Nephron (organoid): ENCODE data around the gene OR6C76.
"Not testable (repeated sequence)": the region's sequence is repeated elsewhere in the genome, so short reads cannot be mapped to it uniquely, and the experiment has no call there.

Source experiments
- H3K27ac Mint-ChIP-seq, 3 experiments: 2 replicates each; pipeline ENCODE4 v1.8.0; 2020; ENCODE audit warnings: mixed read lengths in 3 of 3, mild to moderate bottlenecking in 2 of 3, moderate library complexity in 1 of 3
- H3K27me3 Mint-ChIP-seq: 2 replicates; pipeline ENCODE4 v1.8.0; 2021; ENCODE audit warnings: low read depth, mild to moderate bottlenecking, moderate library complexity, mixed read lengths
- H3K36me3 Mint-ChIP-seq: 2 replicates; pipeline ENCODE4 v1.8.0; 2020; ENCODE audit warnings: low read depth, mixed read lengths
- H3K4me1 Mint-ChIP-seq: 2 replicates; pipeline ENCODE4 v1.8.0; 2020; ENCODE audit warnings: mixed read lengths
- H3K4me3 Mint-ChIP-seq, 3 experiments: 2 replicates each; pipeline ENCODE4 v1.8.0; 2020; ENCODE audit warnings: mild to moderate bottlenecking in 3 of 3, mixed read lengths in 3 of 3, moderate library complexity in 2 of 3
- H3K9me3 Mint-ChIP-seq: 2 replicates; pipeline ENCODE4 v1.8.0; 2020; ENCODE audit warnings: mixed read lengths
- TF ChIP-seq, protein P1 (sequence below), 3 experiments: fragments of 200-600 bp; sonication (generic); IDR thresholded peaks; one replicate each; pipeline ENCODE4 v1.5.0; 2021; ENCODE audit warnings: antibody characterized with exemption in 3 of 3; ENCODE audit not compliant: unreplicated experiment in 3 of 3

Gene OR6C76

DNA sequence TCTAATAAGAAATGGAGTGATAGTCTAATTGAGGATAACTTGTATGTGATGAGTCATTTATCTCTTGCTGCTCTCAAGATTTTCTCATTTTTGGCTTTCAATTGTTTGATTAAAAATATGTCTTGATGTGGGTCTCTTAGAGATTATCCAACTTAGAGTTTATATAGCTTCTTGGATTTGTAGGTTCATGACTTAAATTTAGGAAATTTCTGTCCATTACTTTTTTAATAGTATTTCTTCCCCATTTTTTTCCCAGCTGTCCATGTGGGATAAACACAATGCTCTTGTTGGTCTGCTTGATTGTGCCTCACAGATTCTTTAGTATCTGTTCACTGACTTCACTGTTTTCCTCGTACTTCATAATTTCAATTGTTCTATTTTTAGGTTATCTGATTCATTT is 18.2 kb upstream of the OR6C76 start:
- no peak overlapping the region for H3K27ac Mint-ChIP-seq
- TF ChIP-seq, protein P1, sequence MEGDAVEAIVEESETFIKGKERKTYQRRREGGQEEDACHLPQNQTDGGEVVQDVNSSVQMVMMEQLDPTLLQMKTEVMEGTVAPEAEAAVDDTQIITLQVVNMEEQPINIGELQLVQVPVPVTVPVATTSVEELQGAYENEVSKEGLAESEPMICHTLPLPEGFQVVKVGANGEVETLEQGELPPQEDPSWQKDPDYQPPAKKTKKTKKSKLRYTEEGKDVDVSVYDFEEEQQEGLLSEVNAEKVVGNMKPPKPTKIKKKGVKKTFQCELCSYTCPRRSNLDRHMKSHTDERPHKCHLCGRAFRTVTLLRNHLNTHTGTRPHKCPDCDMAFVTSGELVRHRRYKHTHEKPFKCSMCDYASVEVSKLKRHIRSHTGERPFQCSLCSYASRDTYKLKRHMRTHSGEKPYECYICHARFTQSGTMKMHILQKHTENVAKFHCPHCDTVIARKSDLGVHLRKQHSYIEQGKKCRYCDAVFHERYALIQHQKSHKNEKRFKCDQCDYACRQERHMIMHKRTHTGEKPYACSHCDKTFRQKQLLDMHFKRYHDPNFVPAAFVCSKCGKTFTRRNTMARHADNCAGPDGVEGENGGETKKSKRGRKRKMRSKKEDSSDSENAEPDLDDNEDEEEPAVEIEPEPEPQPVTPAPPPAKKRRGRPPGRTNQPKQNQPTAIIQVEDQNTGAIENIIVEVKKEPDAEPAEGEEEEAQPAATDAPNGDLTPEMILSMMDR (IDR thresholded peaks at IDR 0.05; ENCODE audit: unreplicated experiment in 3 of 3) = no peak
- H3K27me3 Mint-ChIP-seq = no peaks in the 10 kb centered on the region
- H3K9me3 Mint-ChIP-seq = peaks cover 7% of the 10 kb centered on the region
- no peak overlapping the region for H3K4me3 Mint-ChIP-seq
- no peaks in the 10 kb centered on the region for H3K36me3 Mint-ChIP-seq
- no peaks in the 10 kb centered on the region for H3K4me1 Mint-ChIP-seq

DNA sequence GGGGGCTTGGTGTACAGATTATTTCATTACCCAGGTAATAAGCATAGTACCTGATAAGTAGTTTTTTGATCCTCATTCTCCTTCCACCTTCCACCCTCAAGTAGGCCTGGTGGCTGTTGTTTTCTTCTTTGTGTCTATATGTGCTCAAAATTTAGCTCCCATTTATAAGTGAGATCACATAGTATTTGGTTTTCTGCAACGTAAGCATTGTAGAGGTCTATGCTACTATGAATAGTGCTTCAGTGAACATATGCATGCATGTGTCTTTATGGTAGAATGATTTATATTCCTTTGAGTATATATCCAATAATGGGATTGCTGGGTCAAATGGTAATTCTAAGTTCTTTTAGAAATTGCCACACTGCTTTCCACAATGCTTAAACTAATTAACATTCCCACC is 16.9 kb upstream of the OR6C76 start:
- H3K36me3 Mint-ChIP-seq, H3K27me3 Mint-ChIP-seq, H3K9me3 Mint-ChIP-seq, H3K27ac Mint-ChIP-seq, H3K4me3 Mint-ChIP-seq, H3K4me1 Mint-ChIP-seq: not testable (repeated sequence)

DNA sequence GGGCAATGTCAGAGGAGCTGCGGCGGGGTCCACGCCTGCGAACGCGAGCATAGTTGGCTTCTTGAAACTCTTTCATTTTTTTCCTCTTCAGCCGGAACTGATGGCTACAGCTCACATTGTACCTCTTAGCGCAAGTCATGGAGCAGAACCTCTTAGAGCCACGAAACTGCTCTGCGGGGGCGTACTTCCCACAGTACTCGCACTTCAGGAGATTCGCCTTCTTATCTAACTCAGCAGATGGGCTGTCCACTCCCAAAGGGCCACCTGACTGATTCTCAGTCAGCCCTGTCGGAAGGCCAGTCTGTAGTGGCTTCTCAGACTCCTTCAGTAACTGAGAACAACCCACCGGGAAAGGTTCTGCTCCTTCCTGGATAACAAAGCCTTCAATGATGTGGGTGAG is 13.9 kb upstream of the OR6C76 start:
- H3K36me3 Mint-ChIP-seq, H3K4me1 Mint-ChIP-seq, H3K27me3 Mint-ChIP-seq, H3K4me3 Mint-ChIP-seq, H3K27ac Mint-ChIP-seq: not testable (repeated sequence)
- H3K9me3 Mint-ChIP-seq = peaks cover 11% of the 10 kb centered on the region

DNA sequence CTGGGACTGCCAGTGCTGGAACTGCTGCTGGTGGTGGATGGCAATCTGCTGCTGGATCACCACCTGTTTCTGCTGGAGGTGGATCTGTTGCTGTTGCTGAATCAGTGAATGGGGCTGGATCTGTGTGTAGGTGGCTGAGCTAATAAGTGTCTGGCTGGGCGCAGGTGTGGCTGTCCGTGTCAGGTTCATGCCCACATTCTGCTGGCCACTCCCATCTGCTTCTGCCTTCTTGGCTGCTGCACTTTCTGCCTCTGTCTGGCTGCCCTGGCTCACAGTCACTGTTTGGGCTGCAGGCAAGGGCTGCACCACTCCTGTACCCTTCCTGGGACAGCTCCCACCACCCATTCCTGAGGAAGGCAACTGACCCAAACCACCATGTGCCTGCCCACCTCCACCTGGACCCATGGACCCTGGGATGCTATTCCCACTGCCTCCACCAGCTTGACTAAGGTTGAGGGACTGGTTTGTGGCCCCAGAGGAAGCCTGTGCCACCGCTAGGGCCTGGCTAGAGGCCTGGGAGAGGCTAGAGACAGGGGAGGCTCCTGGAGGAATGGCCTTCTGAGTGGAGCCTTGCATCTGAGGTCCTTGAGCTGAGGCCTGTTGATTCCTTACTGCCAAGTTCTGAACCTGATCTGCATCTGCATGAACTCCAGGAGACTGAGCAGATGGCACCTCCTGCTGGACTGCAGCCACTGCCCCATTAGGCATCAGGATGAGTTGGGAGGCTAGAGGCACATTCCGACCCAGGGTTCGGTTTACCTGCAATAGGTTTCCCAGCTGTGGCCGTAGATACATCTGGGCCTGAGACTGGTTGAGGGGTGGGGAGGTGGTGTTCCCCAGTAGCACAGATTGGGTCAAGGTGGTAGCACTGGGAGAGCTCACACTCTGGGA is 12.3 kb upstream of the OR6C76 start:
- not testable (repeated sequence) for H3K9me3 Mint-ChIP-seq, H3K27ac Mint-ChIP-seq, H3K36me3 Mint-ChIP-seq, H3K4me1 Mint-ChIP-seq, H3K27me3 Mint-ChIP-seq
- H3K4me3 Mint-ChIP-seq = peak overlapping the region in 2 of 3 experiments; percentile 25 to 40

DNA sequence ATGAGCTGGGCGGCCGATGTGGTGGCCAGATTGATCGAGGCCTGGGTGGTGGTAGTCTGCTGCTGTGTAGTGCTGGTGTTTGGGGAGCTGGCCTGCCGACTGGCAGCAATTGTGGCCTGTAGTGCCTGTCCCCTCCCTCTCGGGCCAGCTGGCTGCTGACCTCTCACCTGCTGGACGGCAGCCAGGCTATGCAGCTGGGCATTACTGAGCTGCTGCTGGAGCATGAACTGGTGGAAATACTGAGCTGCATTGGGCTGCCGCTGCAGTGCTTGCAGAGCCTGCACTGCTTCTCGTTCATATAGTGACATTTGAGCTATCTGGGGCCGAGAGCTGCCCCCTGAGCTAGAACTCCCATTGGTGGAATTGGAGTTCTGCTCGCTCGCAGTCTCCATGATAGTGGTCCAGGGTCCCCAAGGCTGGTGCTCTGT is 11.6 kb upstream of the OR6C76 start:
- H3K27me3 Mint-ChIP-seq, H3K27ac Mint-ChIP-seq, H3K36me3 Mint-ChIP-seq, H3K4me1 Mint-ChIP-seq: not testable (repeated sequence)
- Mint-ChIP-seq H3K9me3 (peaks cover 12% of the 10 kb centered on the region), H3K4me3 (peak overlapping the region in 2 of 3 experiments; percentile 41 to 51)

DNA sequence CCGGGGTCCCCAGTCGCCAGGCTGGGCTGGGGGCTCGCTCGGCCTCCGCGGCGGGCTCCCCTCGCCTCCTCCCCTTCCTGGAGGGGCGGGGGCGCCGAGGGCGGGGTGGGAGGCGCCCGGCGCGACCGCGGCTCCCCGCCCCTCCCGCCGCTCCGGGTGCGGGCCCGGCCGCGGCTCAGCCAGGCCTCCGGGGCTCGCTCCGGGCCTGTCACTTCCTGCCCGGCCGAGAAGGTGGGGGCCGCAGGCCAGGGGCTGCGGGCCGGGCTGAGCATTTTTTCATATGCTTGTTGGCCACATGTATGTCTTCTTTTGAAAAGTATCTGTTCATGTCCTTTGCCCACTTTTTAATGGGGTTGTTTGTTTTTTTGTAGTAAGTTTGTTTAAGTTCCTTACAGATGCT is 11.2 kb upstream of the OR6C76 start:
- H3K4me1 Mint-ChIP-seq, H3K27ac Mint-ChIP-seq: not testable (repeated sequence)
- peak overlapping the region; percentile 71 to 78 (median 77) for H3K4me3 Mint-ChIP-seq

DNA sequence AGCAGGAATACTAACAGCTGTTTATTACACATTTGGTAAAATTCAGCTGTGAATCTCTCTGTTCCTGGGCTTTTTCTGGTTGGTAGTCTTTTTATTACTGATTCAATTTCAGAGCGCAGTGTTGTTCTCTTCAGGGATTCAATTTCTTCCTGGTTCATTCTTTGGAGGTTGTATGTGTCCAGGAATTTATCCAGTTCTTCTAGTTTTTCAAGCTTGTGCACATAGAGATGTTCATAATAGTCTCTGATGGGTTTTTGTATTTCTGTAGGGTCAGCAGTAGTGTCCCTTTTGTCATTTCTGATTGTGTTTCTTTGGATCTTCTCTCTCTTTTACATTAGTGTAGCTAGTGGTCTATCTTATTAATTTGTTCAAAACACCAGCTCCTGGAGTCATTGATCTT is 9.1 kb upstream of the OR6C76 start:
- no peak overlapping the region for H3K4me3 Mint-ChIP-seq
- H3K9me3 Mint-ChIP-seq = peaks cover 14% of the 10 kb centered on the region
- no peaks in the 10 kb centered on the region for H3K27me3 Mint-ChIP-seq
- no peaks in the 10 kb centered on the region for H3K36me3 Mint-ChIP-seq
- no peak overlapping the region for H3K27ac Mint-ChIP-seq
- TF ChIP-seq, protein P1 (IDR thresholded peaks at IDR 0.05; ENCODE audit: unreplicated experiment in 3 of 3) = no peak
- H3K4me1 Mint-ChIP-seq = no peaks in the 10 kb centered on the region

More for the DNA sequence above, 11.2 kb upstream of the OR6C76 start:
- not testable (repeated sequence) for H3K36me3 Mint-ChIP-seq, H3K27me3 Mint-ChIP-seq
- H3K9me3 Mint-ChIP-seq = peaks cover 14% of the 10 kb centered on the region

DNA sequence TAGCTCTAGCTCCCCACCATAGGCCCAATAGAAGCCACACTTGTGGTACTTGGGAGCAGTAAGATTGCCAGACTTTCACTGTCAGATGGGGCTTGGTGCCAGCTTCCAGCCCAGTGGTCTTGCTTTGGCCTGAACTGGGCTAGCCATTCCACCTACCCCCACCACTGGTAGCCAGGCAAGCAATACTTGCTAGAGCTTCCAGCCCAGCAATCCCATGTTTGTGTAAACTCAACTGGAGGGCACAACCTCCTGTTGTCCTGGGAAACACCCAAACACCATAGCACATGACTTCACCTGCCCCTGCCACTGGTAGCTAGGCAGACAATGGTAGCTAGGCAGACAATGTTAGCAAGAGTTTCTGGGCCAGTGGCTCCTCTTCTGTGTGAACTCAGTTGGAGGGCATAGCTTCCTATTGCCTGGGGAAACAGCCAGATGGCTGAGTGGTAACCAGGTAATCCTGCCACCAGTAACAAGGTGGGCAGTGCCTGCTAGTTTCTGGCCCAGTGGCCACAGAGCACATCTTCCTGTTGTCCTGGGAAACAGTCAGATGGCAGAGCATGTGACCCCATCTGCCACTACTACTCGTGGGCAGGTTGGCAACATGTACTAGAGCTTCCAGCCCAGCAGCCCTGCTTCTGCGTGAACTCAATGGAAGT is 5.6 kb upstream of the OR6C76 start:
- no peaks in the 10 kb centered on the region for H3K36me3 Mint-ChIP-seq
- H3K4me3 Mint-ChIP-seq = no peak overlapping the region
- no peaks in the 10 kb centered on the region for H3K27me3 Mint-ChIP-seq
- TF ChIP-seq, protein P1 (IDR thresholded peaks at IDR 0.05; ENCODE audit: unreplicated experiment in 3 of 3) = no peak
- peaks cover 17% of the 10 kb centered on the region for H3K9me3 Mint-ChIP-seq
- no peaks in the 10 kb centered on the region for H3K4me1 Mint-ChIP-seq
- no peak overlapping the region for H3K27ac Mint-ChIP-seq
